ENCODE measurements around the gene PDCD11. TPM values are rescaled to one million over a fixed set of nuclear protein-coding genes. Genes with fewer than 3 reads are reported as not detected.

PDCD11 gene
- total and polyA plus RNA-seq, 2 of the 8 experiments (the other 6 are each of a cell fraction or from before 2014, with no cell fraction given): 18.1 to 79.1 TPM

DNA sequence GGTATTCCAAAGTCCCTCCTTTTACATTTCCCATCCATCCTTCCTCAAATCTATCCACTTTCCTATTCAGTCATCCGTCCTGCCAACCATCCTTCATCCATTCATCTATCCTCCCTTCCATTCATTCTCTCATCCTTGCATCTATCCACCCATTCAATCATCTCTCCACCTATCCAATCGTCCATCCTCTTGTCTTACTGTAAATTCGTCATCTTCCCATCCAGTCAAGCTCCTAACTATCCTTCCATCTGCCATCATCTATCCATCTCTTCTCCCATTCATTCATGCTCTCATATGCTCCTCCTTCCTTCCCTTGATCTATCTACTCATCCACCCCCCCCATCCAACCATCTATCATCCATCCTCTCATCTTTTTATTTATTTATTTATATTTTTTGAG is 77.7 kb downstream of the PDCD11 start (continued):
- TF ChIP-seq EP300 (IDR thresholded peaks at IDR 0.05; ENCODE audit: borderline replicate concordance in 1 of 2, low read depth in 2 of 2, low read length in 2 of 2) (no peak), RFX5 (IDR thresholded peaks at IDR 0.05; ENCODE audit: borderline replicate concordance, low read depth, low read length) (no peak), HDAC2 (IDR thresholded peaks at IDR 0.05; ENCODE audit: borderline replicate concordance in 1 of 2, low read depth in 2 of 2, low read length in 2 of 2) (no peak)
